ENCODE data around the gene NOS1AP.

- no peak for TF ChIP-seq CTCF (IDR thresholded peaks at IDR 0.05; ENCODE audit: low read length)
- TF ChIP-seq EZH2 (optimal IDR thresholded peaks at IDR 0.05; ENCODE audit: low read depth, low read length), result no peak
These were observed 318.0 kb downstream of the NOS1AP start for GRCh38 chr1:162387226-162388082.
